Astrocyte (in vitro differentiated cells and primary cell): ENCODE results near the gene MS4A2. TPM values are rescaled to one million over a fixed set of nuclear protein-coding genes. Genes with fewer than 3 reads are reported as not detected.

Experiments used
- DNase-seq: peaks from one replicate; pipeline ENCODE4 v3.0.0-alpha.2; 2010; ENCODE audit warnings: low read depth
- FAIRE-seq: peaks from 2 replicates; lab custom pipeline; 2011; peaks lifted over from hg19 to GRCh38; lab: Jason Lieb, UNC
- H2AFZ ChIP-seq: 2 replicates; pipeline ENCODE4 v1.6.0; 2012; ENCODE audit warnings: low read depth, low read length, inconsistent platforms
- H3K27ac ChIP-seq: 2 replicates; pipeline ENCODE4 v1.5.1; 2011; ENCODE audit warnings: low read depth, low read length, inconsistent platforms
- H3K27me3 ChIP-seq: 2 replicates; pipeline ENCODE4 v1.6.0; 2011; ENCODE audit warnings: low read length, inconsistent platforms; ENCODE audit not compliant: insufficient read depth
- H3K36me3 ChIP-seq: 2 replicates; pipeline ENCODE4 v1.5.1; 2011; ENCODE audit warnings: low read length, inconsistent platforms; ENCODE audit not compliant: insufficient read depth
- H3K4me1 ChIP-seq: 2 replicates; pipeline ENCODE4 v1.5.1; 2011; ENCODE audit warnings: low read length, inconsistent platforms; ENCODE audit not compliant: insufficient read depth
- H3K4me2 ChIP-seq: 2 replicates; pipeline ENCODE4 v1.6.0; 2012; ENCODE audit warnings: low read length, inconsistent platforms
- H3K4me3 ChIP-seq: 2 replicates; pipeline ENCODE4 v1.5.1; 2011; ENCODE audit warnings: low read depth, mild to moderate bottlenecking, low read length, inconsistent platforms; ENCODE audit not compliant: insufficient read depth
- H3K79me2 ChIP-seq: 2 replicates; pipeline ENCODE4 v1.6.0; 2012; ENCODE audit warnings: mild to moderate bottlenecking, low read length, inconsistent platforms; ENCODE audit not compliant: insufficient read depth
- H3K9ac ChIP-seq: 2 replicates; pipeline ENCODE4 v1.6.0; 2012; ENCODE audit warnings: mild to moderate bottlenecking, low read length, inconsistent platforms
- H3K9me3 ChIP-seq: 2 replicates; pipeline ENCODE4 v1.5.1; 2012; ENCODE audit warnings: low read depth, mild to moderate bottlenecking, low read length, inconsistent platforms; ENCODE audit not compliant: insufficient read depth
- H4K20me1 ChIP-seq: 2 replicates; pipeline ENCODE4 v1.6.0; 2012; ENCODE audit warnings: low read length, inconsistent platforms; ENCODE audit not compliant: insufficient read depth
- H3K27ac Mint-ChIP-seq: one replicate; pipeline ENCODE4 v1.8.0; 2021; ENCODE audit warnings: mild to moderate bottlenecking, mixed read lengths; ENCODE audit not compliant: unreplicated experiment
- H3K27me3 Mint-ChIP-seq: one replicate; pipeline ENCODE4 v1.8.0; 2021; ENCODE audit warnings: low read depth, mixed read lengths; ENCODE audit not compliant: unreplicated experiment
- H3K36me3 Mint-ChIP-seq: one replicate; pipeline ENCODE4 v1.8.0; 2021; ENCODE audit warnings: low read depth, mixed read lengths; ENCODE audit not compliant: unreplicated experiment
- H3K4me1 Mint-ChIP-seq: one replicate; pipeline ENCODE4 v1.8.0; 2021; ENCODE audit warnings: low read depth, mixed read lengths; ENCODE audit not compliant: unreplicated experiment
- H3K4me3 Mint-ChIP-seq: one replicate; pipeline ENCODE4 v1.8.0; 2021; ENCODE audit warnings: mild to moderate bottlenecking, moderate library complexity, mixed read lengths; ENCODE audit not compliant: unreplicated experiment
- H3K9me3 Mint-ChIP-seq: one replicate; pipeline ENCODE4 v1.8.0; 2021; ENCODE audit warnings: mild to moderate bottlenecking, mixed read lengths; ENCODE audit not compliant: unreplicated experiment
- CTCF ChIP-seq: IDR thresholded peaks from 2 replicates; pipeline ENCODE4 v1.5.1; 2011; ENCODE audit warnings: low read depth, mild to moderate bottlenecking, inconsistent platforms, low read length, moderate library complexity; ENCODE audit not compliant: insufficient read depth
- EZH2 ChIP-seq: IDR thresholded peaks from 2 replicates; pipeline ENCODE4 v1.6.1; 2012; ENCODE audit warnings: mild to moderate bottlenecking, low read length, inconsistent platforms; ENCODE audit not compliant: insufficient read depth
- total RNA-seq: library from RNA; stranded (reverse); gene quantifications from 2 replicates; pipeline ENCODE4 v1.2.1, GENCODE V29; 2021

MS4A2 gene
- total RNA-seq, 1 donor from 2014 or later = not detected

GRCh38 chr11:60080535-60080934 is 7.9 kb upstream of the MS4A2 start:
- Histone ChIP-seq H3K27ac (no peak overlapping the region), H3K9ac (no peak overlapping the region), H3K36me3 (no peaks in the 10 kb centered on the region), H2AFZ (no peak overlapping the region), H3K9me3 (no peaks in the 10 kb centered on the region), H3K4me1 (no peaks in the 10 kb centered on the region), H4K20me1 (no peaks in the 10 kb centered on the region), H3K79me2 (no peaks in the 10 kb centered on the region), H3K4me2 (no peak overlapping the region), H3K27me3 (no peaks in the 10 kb centered on the region), H3K4me3 (no peak overlapping the region)
- Mint-ChIP-seq H3K27ac (no peak overlapping the region), H3K4me1 (no peaks in the 10 kb centered on the region), H3K9me3 (peaks cover 2% of the 10 kb centered on the region), H3K4me3 (no peak overlapping the region), H3K27me3 (no peaks in the 10 kb centered on the region), H3K36me3 (no peaks in the 10 kb centered on the region)
- no peak for TF ChIP-seq CTCF
- FAIRE-seq (no peak), DNase-seq (no peak)

- no peak overlapping the region for H2AFZ ChIP-seq
- no peak overlapping the region for H3K4me3 ChIP-seq
- Mint-ChIP-seq H3K4me1 (no peaks in the 10 kb centered on the region), H3K36me3 (no peaks in the 10 kb centered on the region), H3K27ac (no peak overlapping the region), H3K9me3 (no peaks in the 10 kb centered on the region), H3K27me3 (no peaks in the 10 kb centered on the region), H3K4me3 (no peak overlapping the region)
- no peak for TF ChIP-seq CTCF
- no peak for TF ChIP-seq EZH2
- H3K27ac ChIP-seq = no peak overlapping the region
- no peaks in the 10 kb centered on the region for H4K20me1 ChIP-seq
- H3K9ac ChIP-seq = no peak overlapping the region
- DNase-seq (no peak), FAIRE-seq (no peak)
- H3K4me2 ChIP-seq = no peak overlapping the region
- no peaks in the 10 kb centered on the region for H3K9me3 ChIP-seq
- H3K79me2 ChIP-seq = no peaks in the 10 kb centered on the region
- H3K4me1 ChIP-seq = no peaks in the 10 kb centered on the region
- H3K36me3 ChIP-seq = no peaks in the 10 kb centered on the region
- no peaks in the 10 kb centered on the region for H3K27me3 ChIP-seq
Measured at GRCh38 chr11:60084631-60085273, 3.7 kb upstream of the MS4A2 start.

- Histone ChIP-seq H3K27ac (no peak overlapping the region), H3K4me2 (no peak overlapping the region), H3K36me3 (no peaks in the 10 kb centered on the region), H3K4me1 (no peaks in the 10 kb centered on the region), H3K9ac (no peak overlapping the region), H4K20me1 (no peaks in the 10 kb centered on the region), H3K79me2 (no peaks in the 10 kb centered on the region), H2AFZ (no peak overlapping the region), H3K4me3 (no peak overlapping the region), H3K27me3 (no peaks in the 10 kb centered on the region), H3K9me3 (no peaks in the 10 kb centered on the region)
- no peak for TF ChIP-seq CTCF
- TF ChIP-seq EZH2 = no peak
- no peaks in the 10 kb centered on the region for H3K27me3 Mint-ChIP-seq
- DNase-seq = no peak
- no peak overlapping the region for H3K4me3 Mint-ChIP-seq
- no peaks in the 10 kb centered on the region for H3K9me3 Mint-ChIP-seq
- no peak for FAIRE-seq
- no peaks in the 10 kb centered on the region for H3K36me3 Mint-ChIP-seq
- no peak overlapping the region for H3K27ac Mint-ChIP-seq
- no peaks in the 10 kb centered on the region for H3K4me1 Mint-ChIP-seq
Measured at GRCh38 chr11:60085909-60086308, 2.6 kb upstream of the MS4A2 start.
